NCI-H1092 treated with DMSO at 0.1 percent for 48 hours (cell line): Measurements from ENCODE around the gene GRB10.

Source experiments
- DNase-seq: peaks from one replicate; lab custom pipeline; 2025; lab: John Stamatoyannopoulos, UW

The GRB10 gene

GRCh38 chr7:50688226-50688590 lies 94.5 kb downstream of the GRB10 start:
- DNase-seq, result no peak

- no peak for DNase-seq
These were observed 95.0 kb downstream of the GRB10 start for GRCh38 chr7:50687575-50688225.

- DNase-seq, result no peak
These were observed 95.6 kb downstream of the GRB10 start for GRCh38 chr7:50687096-50687495.

- no peak for DNase-seq
These were observed 97.3 kb downstream of the GRB10 start for GRCh38 chr7:50685135-50686065.

GRCh38 chr7:50684713-50685075 lies 98.0 kb downstream of the GRB10 start:
- DNase-seq, result no peak

GRCh38 chr7:50684011-50684712 lies 98.5 kb downstream of the GRB10 start:
- DNase-seq, result no peak

- no peak for DNase-seq
These were observed 100.1 kb downstream of the GRB10 start for GRCh38 chr7:50682573-50682972.

GRCh38 chr7:50682079-50682478 lies 100.6 kb downstream of the GRB10 start:
- DNase-seq, result no peak

- peak; percentile 34 for DNase-seq
These were observed 101.2 kb downstream of the GRB10 start for GRCh38 chr7:50681432-50682045.

GRCh38 chr7:50679218-50680007 lies 103.3 kb downstream of the GRB10 start:
- DNase-seq, result peak; percentile 89

GRCh38 chr7:50678586-50678985 lies 104.1 kb downstream of the GRB10 start:
- no peak for DNase-seq

GRCh38 chr7:50677638-50677996 lies 105.1 kb downstream of the GRB10 start:
- DNase-seq, result no peak

- DNase-seq, result no peak
These were observed 105.7 kb downstream of the GRB10 start for GRCh38 chr7:50676740-50677637.

GRCh38 chr7:50676079-50676478 lies 106.6 kb downstream of the GRB10 start:
- no peak for DNase-seq

- no peak for DNase-seq
These were observed 107.5 kb downstream of the GRB10 start for GRCh38 chr7:50674896-50675835.

- DNase-seq, result no peak
These were observed 108.4 kb downstream of the GRB10 start for GRCh38 chr7:50674299-50674698.

GRCh38 chr7:50673096-50673495 lies 109.6 kb downstream of the GRB10 start:
- DNase-seq, result no peak

- DNase-seq, result no peak
These were observed 110.7 kb downstream of the GRB10 start for GRCh38 chr7:50672045-50672444.

- DNase-seq, result no peak
These were observed 111.3 kb downstream of the GRB10 start for GRCh38 chr7:50671386-50671785.
